Uterus (tissue), 4 donors: ENCODE data around the gene BLID. TPM values are rescaled to one million over a fixed set of nuclear protein-coding genes. Genes with fewer than 3 reads are reported as not detected.
A peak's percentile ranks its signal among the peaks of the same experiment; 100 is the strongest.

Source experiments
- DNase-seq, 2 donors: peaks; one replicate each; pipeline ENCODE4 v3.0.0-alpha.2; 2019 to 2020
- H3K27ac ChIP-seq, 2 donors: fragments of 200-600 bp; sonication (generic); 1 replicate in 1 of 2; 2 replicates in 1 of 2; pipeline ENCODE4 v1.5.1; 2016 to 2018
- H3K27me3 ChIP-seq, 2 donors: fragments of 200-600 bp; sonication (generic); one replicate each; pipeline ENCODE4 v1.5.1; 2018 to 2019; ENCODE audit warnings: control low read depth in 1 of 2
- H3K36me3 ChIP-seq, 2 donors: fragments of 200-600 bp; sonication (generic); one replicate each; pipeline ENCODE4 v1.5.1; 2019; ENCODE audit warnings: control low read depth in 1 of 2
- H3K4me1 ChIP-seq, 2 donors: fragments of 200-600 bp; sonication (generic); one replicate each; pipeline ENCODE4 v1.5.1; 2018 to 2019; ENCODE audit warnings: control low read depth in 1 of 2
- H3K4me3 ChIP-seq, 2 donors: fragments of 200-600 bp; sonication (generic); 1 replicate in 1 of 2; 2 replicates in 1 of 2; pipeline ENCODE4 v1.5.1; 2018 to 2019; ENCODE audit warnings: mild to moderate bottlenecking in 1 of 2
- H3K9me3 ChIP-seq, 2 donors: fragments of 200-600 bp; sonication (generic); one replicate each; pipeline ENCODE4 v1.5.1; 2019; ENCODE audit warnings: control low read depth in 1 of 2
- CTCF ChIP-seq, 4 experiments: fragments of 200-600 bp in 2 of 4; fragments of 450-650 bp in 2 of 4; sonication (generic) in 2 of 4; IDR thresholded peaks; one replicate each; pipeline ENCODE4 v1.5.1; 2016 to 2019; ENCODE audit warnings: antibody characterized with exemption in 4 of 4, mild to moderate bottlenecking in 2 of 4, moderate library complexity in 1 of 4
- POLR2A ChIP-seq, 2 donors: fragments of 450-650 bp; IDR thresholded peaks; one replicate each; pipeline ENCODE4 v1.6.1; 2016; ENCODE audit warnings: antibody characterized with exemption in 2 of 2, mild to moderate bottlenecking in 1 of 2, moderate library complexity in 1 of 2
- intact Hi-C: fragments of 100-400 bp; cut with DNase I; formaldehyde crosslinking; loops from one replicate; pipeline ENCODE4 v1.15.1; 2023; ENCODE audit warnings: low total_unique reads
- microRNA counts, 2 donors: library from miRNA; unstranded; fragments of <30 nt; microRNA quantifications; one replicate each; lab custom pipeline; 2016 to 2017
- microRNA-seq: library from miRNA; unstranded; fragments of <30 nt; microRNA quantifications from one replicate; pipeline ENCODE4, GENCODE V29; 2016; ENCODE audit warnings: borderline microRNAs expressed, borderline replicate concordance
- small RNA-seq: library from RNA; depleted of rRNA; stranded (forward); fragments of <200 nt; gene quantifications from one replicate; pipeline ENCODE3, GENCODE V24; 2016
- total RNA-seq, 4 donors: library from RNA; depleted of rRNA in 3 of 4; stranded (reverse); fragments of >200 nt in 3 of 4; gene quantifications; one replicate each; pipeline versions ENCODE4 v1.1.0 to v1.2.4, GENCODE V29; 2014 to 2023
- donor health status: DM: yes; HTN: yes; CAD: no.

The BLID gene
- total RNA-seq, 4 donors from 2014 or later: 0.77 to 14.0 (median 4.3) TPM

- Histone ChIP-seq H3K36me3 (no peaks in the 10 kb centered on the region), H3K27ac (no peak overlapping the region), H3K4me3 (no peak overlapping the region), H3K9me3 (no peaks in the 10 kb centered on the region), H3K27me3 (no peaks in the 10 kb centered on the region), H3K4me1 (no peaks in the 10 kb centered on the region)
- no peak for TF ChIP-seq CTCF (IDR thresholded peaks at IDR 0.05)
- no peak for TF ChIP-seq POLR2A (IDR thresholded peaks at IDR 0.05)
- intact Hi-C loops: no loop called here
- no peak for DNase-seq
Measured at GRCh38 chr11:122068141-122068540, 47.9 kb downstream of the BLID start.

MicroRNAs within 50 kb of the gene (microRNA counts, 767-probe panel; counts per million panel counts)
- microRNA hsa-let-7a-5p (lab: Ali Mortazavi, UCI) (10,337 to 12,736 counts per million in 2 donors), microRNA hsa-miR-100-5p (lab: Ali Mortazavi, UCI) (7,765 to 9,241 counts per million in 2 donors), microRNA hsa-miR-125b-5p (lab: Ali Mortazavi, UCI) (9,857 to 12,396 counts per million in 2 donors)

Small RNA genes lying within 50 kb of the gene (microRNA-seq; reads per million reads assigned to microRNA genes)
- 19,427 reads per million, percentile 96 among the genes with 10 or more reads in this experiment for gene MIR100
- 496 reads per million, percentile 74 among the genes with 10 or more reads in this experiment for gene MIR125B1
- gene MIRLET7A2: 1,764 reads per million, percentile 85 among the genes with 10 or more reads in this experiment

Small RNA genes lying within 50 kb of the gene (small RNA-seq; reads per million reads assigned to genes)
- gene MIR100 (172 reads per million, percentile 95 among the genes with 10 or more reads in this experiment), gene MIR125B1 (16.8 reads per million, percentile 91 among the genes with 10 or more reads in this experiment), gene MIRLET7A2 (4.7 reads per million, percentile 86 among the genes with 10 or more reads in this experiment)
